HepG2 (cell line): ENCODE measurements around the gene GDA. TPM values are rescaled to one million over a fixed set of nuclear protein-coding genes. Genes with fewer than 3 reads are reported as not detected.

Experiments used
- ATF7-NPFF ChIP-seq: sonication (generic); formaldehyde crosslinking; IDR thresholded peaks from 2 replicates; pipeline ENCODE4 v1.8.1; 2023; ENCODE audit warnings: mild to moderate bottlenecking, low read depth, missing genetic modification reagents, moderate library complexity
- FOXP1 ChIP-seq, 2 experiments: fragments of 450-650 bp in 1 of 2; IDR thresholded peaks; 2 replicates each; pipeline ENCODE4 v1.6.1; 2017 to 2018; ENCODE audit warnings: antibody characterized with exemption in 1 of 2
- HNRNPH1 ChIP-seq: fragments of 200-400 bp; formaldehyde crosslinking; optimal IDR thresholded peaks from 2 replicates; pipeline ENCODE3; 2017; ENCODE audit warnings: mild to moderate bottlenecking, low read depth, low read length
- HOXA5 ChIP-seq: sonication (generic); formaldehyde crosslinking; IDR thresholded peaks from 2 replicates; pipeline ENCODE4 v1.4.0; 2020; ENCODE audit warnings: missing genetic modification reagents
- ISX ChIP-seq: sonication (generic); formaldehyde crosslinking; conservative IDR thresholded peaks from 2 replicates; pipeline ENCODE4 v1.5.0; 2020; ENCODE audit warnings: missing genetic modification reagents
- LBX2 ChIP-seq: sonication (generic); formaldehyde crosslinking; IDR thresholded peaks from 2 replicates; pipeline ENCODE4 v1.5.0; 2020; ENCODE audit warnings: missing genetic modification reagents, mild to moderate bottlenecking, borderline replicate concordance
- MED8 ChIP-seq: sonication (generic); formaldehyde crosslinking; IDR thresholded peaks from 2 replicates; pipeline ENCODE4 v1.8.1; 2023; ENCODE audit warnings: mild to moderate bottlenecking, missing genetic modification reagents; ENCODE audit not compliant: insufficient replicate concordance
- SKIL ChIP-seq: sonication (generic); formaldehyde crosslinking; IDR thresholded peaks from 2 replicates; pipeline ENCODE4 v1.8.0; 2022; ENCODE audit warnings: missing genetic modification reagents, mild to moderate bottlenecking, moderate library complexity, borderline replicate concordance
- TAF15 ChIP-seq: fragments of 200-400 bp; formaldehyde crosslinking; IDR thresholded peaks from one replicate; pipeline ENCODE4 v1.6.1; 2018; ENCODE audit warnings: mild to moderate bottlenecking, low read depth, low read length; ENCODE audit not compliant: poor library complexity, severe bottlenecking
- TEAD3 ChIP-seq: optimal IDR thresholded peaks from 2 replicates; pipeline ENCODE3; 2016; ENCODE audit warnings: borderline replicate concordance
- ZBTB42 ChIP-seq: sonication (generic); formaldehyde crosslinking; IDR thresholded peaks from 2 replicates; pipeline ENCODE4 v1.5.0; 2020; ENCODE audit warnings: mild to moderate bottlenecking, missing genetic modification reagents
- ZNF550 ChIP-seq: sonication (generic); formaldehyde crosslinking; IDR thresholded peaks from 2 replicates; pipeline ENCODE4 v1.4.0; 2020; ENCODE audit warnings: mild to moderate bottlenecking, missing genetic modification reagents, borderline replicate concordance
- ZNF556 ChIP-seq: sonication (generic); formaldehyde crosslinking; IDR thresholded peaks from 2 replicates; pipeline ENCODE4 v1.4.0; 2020; ENCODE audit warnings: mild to moderate bottlenecking, missing genetic modification reagents, borderline replicate concordance
- ZNF607 ChIP-seq: sonication (generic); formaldehyde crosslinking; IDR thresholded peaks from 2 replicates; pipeline ENCODE4 v1.5.1; 2020; ENCODE audit warnings: missing genetic modification reagents, mild to moderate bottlenecking, borderline replicate concordance
- ZNF792 ChIP-seq: IDR thresholded peaks from 2 replicates; pipeline ENCODE4 v1.6.1; 2016
- polyA plus RNA-seq, 8 experiments: library from polyadenylated mRNA; depleted of rRNA in 3 of 8; stranded (reverse) in 7 of 8; unstranded in 1 of 8; fragments of >200 nt; fragmentation: Illumina TruSeq in 4 of 8; extraction: Trizol in 4 of 8; gene quantifications; 2 replicates each; pipeline versions ENCODE4 v1.2.1 to v1.2.3, GENCODE V29; 2011 to 2016; ENCODE audit warnings: low read depth in 4 of 8, missing spikeins in 1 of 8, mixed read lengths in 1 of 8; ENCODE audit not compliant: insufficient read depth in 1 of 8
- total RNA-seq, 5 experiments: library from RNA; depleted of rRNA; stranded (reverse); fragments of >200 nt; fragmentation: Illumina TruSeq; extraction: Trizol; gene quantifications; 2 replicates each; pipeline ENCODE4 v1.2.3, GENCODE V29; 2016; ENCODE audit warnings: low read depth in 1 of 5
- TF ChIP-seq, protein P1 (sequence below): sonication (generic); formaldehyde crosslinking; IDR thresholded peaks from 2 replicates; pipeline ENCODE4 v1.4.0; 2020; ENCODE audit warnings: mild to moderate bottlenecking, missing genetic modification reagents, borderline replicate concordance
- TF ChIP-seq, protein P2 (sequence below): sonication (generic); formaldehyde crosslinking; IDR thresholded peaks from 2 replicates; pipeline ENCODE4 v1.8.1; 2023; ENCODE audit warnings: missing genetic modification reagents, mild to moderate bottlenecking, borderline replicate concordance
- TF ChIP-seq, protein P3 (sequence below): IDR thresholded peaks from 2 replicates; pipeline ENCODE4 v1.6.1; 2016; ENCODE audit warnings: missing compliant biosample characterization, missing genetic modification reagents, borderline replicate concordance
- TF ChIP-seq, protein P4 (sequence below): sonication (generic); formaldehyde crosslinking; IDR thresholded peaks from 2 replicates; pipeline ENCODE4 v1.9.0; 2021; ENCODE audit warnings: missing genetic modification reagents, borderline replicate concordance

GDA gene
- total and polyA plus RNA-seq, 2 of the 13 experiments (the other 11 are each of a cell fraction or from before 2014, with no cell fraction given), result 0.15 to 0.99 TPM

- TF ChIP-seq, protein P1, sequence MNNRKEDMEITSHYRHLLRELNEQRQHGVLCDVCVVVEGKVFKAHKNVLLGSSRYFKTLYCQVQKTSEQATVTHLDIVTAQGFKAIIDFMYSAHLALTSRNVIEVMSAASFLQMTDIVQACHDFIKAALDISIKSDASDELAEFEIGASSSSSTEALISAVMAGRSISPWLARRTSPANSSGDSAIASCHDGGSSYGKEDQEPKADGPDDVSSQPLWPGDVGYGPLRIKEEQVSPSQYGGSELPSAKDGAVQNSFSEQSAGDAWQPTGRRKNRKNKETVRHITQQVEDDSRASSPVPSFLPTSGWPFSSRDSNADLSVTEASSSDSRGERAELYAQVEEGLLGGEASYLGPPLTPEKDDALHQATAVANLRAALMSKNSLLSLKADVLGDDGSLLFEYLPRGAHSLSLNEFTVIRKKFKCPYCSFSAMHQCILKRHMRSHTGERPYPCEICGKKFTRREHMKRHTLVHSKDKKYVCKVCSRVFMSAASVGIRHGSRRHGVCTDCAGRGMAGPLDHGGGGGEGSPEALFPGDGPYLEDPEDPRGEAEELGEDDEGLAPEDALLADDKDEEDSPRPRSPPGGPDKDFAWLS (CRISPR knock-in tag), result no peak
- TF ChIP-seq ZBTB42 (0 out of 2 replicates have a peak, but pooled peaks have one; percentile 35), ZNF550 (0 out of 2 replicates have a peak, but pooled peaks have one; percentile 78), LBX2 (CRISPR knock-in tag) (peak; percentile 94; the same call in 1 of the 2 replicates), ATF7-NPFF (CRISPR knock-in tag) (peak; percentile 66; the same call in 1 of the 2 replicates), FOXP1 (IDR thresholded peaks at IDR 0.05) (no peak), FOXP1 (CRISPR knock-in tag; IDR thresholded peaks at IDR 0.05) (no peak), TAF15 (no peak), HOXA5 (CRISPR knock-in tag) (0 out of 2 replicates have a peak, but pooled peaks have one; percentile 44), ZNF607 (CRISPR knock-in tag) (peak; percentile 98), MED8 (CRISPR knock-in tag) (no peak), SKIL (CRISPR knock-in tag) (0 out of 2 replicates have a peak, but pooled peaks have one; percentile 37), HNRNPH1 (no peak), ZNF556 (CRISPR knock-in tag) (peak; percentile 65; the same call in 1 of the 2 replicates), ISX (CRISPR knock-in tag) (no peak), TEAD3 (CRISPR knock-in tag) (peak; percentile 48), ZNF792 (CRISPR knock-in tag) (peak; percentile 70; the same call in 1 of the 2 replicates)
- TF ChIP-seq, protein P2, sequence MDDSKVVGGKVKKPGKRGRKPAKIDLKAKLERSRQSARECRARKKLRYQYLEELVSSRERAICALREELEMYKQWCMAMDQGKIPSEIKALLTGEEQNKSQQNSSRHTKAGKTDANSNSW (CRISPR knock-in tag), result peak; percentile 88; the same call in 1 of the 2 replicates
- TF ChIP-seq, protein P3, sequence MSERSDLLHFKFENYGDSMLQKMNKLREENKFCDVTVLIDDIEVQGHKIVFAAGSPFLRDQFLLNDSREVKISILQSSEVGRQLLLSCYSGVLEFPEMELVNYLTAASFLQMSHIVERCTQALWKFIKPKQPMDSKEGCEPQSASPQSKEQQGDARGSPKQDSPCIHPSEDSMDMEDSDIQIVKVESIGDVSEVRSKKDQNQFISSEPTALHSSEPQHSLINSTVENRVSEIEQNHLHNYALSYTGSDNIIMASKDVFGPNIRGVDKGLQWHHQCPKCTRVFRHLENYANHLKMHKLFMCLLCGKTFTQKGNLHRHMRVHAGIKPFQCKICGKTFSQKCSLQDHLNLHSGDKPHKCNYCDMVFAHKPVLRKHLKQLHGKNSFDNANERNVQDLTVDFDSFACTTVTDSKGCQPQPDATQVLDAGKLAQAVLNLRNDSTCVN (CRISPR knock-in tag), result 0 out of 2 replicates have a peak, but pooled peaks have one; percentile 49
- TF ChIP-seq, protein P4, sequence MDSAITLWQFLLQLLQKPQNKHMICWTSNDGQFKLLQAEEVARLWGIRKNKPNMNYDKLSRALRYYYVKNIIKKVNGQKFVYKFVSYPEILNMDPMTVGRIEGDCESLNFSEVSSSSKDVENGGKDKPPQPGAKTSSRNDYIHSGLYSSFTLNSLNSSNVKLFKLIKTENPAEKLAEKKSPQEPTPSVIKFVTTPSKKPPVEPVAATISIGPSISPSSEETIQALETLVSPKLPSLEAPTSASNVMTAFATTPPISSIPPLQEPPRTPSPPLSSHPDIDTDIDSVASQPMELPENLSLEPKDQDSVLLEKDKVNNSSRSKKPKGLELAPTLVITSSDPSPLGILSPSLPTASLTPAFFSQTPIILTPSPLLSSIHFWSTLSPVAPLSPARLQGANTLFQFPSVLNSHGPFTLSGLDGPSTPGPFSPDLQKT (CRISPR knock-in tag), result no peak
These were observed at the start of gene GDA (continued) for GRCh38 chr9:72149231-72149975.
